IMR-90 (cell line): ENCODE data around the gene CDH15. TPM values are rescaled to one million over a fixed set of nuclear protein-coding genes. Genes with fewer than 3 reads are reported as not detected.

Experiments used
- ATAC-seq: fragments of 200-7000 bp; cut with Tn5 transposase; 2 replicates; pipeline ENCODE4 v1.9.1; 2020; ENCODE audit warnings: low read depth, mild to moderate bottlenecking, moderate library complexity
- BruUV-seq: library from RNA; stranded (reverse); fragments of 400-500 nt; replicated peaks from 2 replicates; lab custom pipeline; 2021; lab: Mats Ljungman, UMichigan
- CTCF ChIA-PET: fragments of 300-600 bp; formaldehyde crosslinking; extraction: SDS; loops from one replicate; lab custom pipeline; 2021; ENCODE audit warnings: antibody characterized with exemption; lab: Yijun Ruan, JAX
- POLR2A ChIA-PET: fragments of 300-600 bp; sonication (Branson Sonifier 250); formaldehyde crosslinking; loops from one replicate; lab custom pipeline; 2022; ENCODE audit warnings: antibody characterized with exemption; ENCODE audit not compliant: unreplicated experiment; lab: Charles Lee
- DNase-seq: peaks from one replicate; pipeline ENCODE4 v3.0.0; 2013
- H2AFZ ChIP-seq: replicated peaks from 2 replicates; pipeline ENCODE3; 2013; ENCODE audit warnings: low read length, mild to moderate bottlenecking; ENCODE audit not compliant: poor library complexity
- H2AK5ac ChIP-seq: 2 replicates; pipeline ENCODE4 v1.6.1; 2013; ENCODE audit warnings: low read depth, low read length, inconsistent platforms
- H2AK9ac ChIP-seq: replicated peaks from 2 replicates; pipeline ENCODE3; 2013; ENCODE audit warnings: mild to moderate bottlenecking, low read depth, low read length, moderate library complexity; ENCODE audit not compliant: poor library complexity
- H2BK120ac ChIP-seq: 2 replicates; pipeline ENCODE4 v1.6.1; 2013; ENCODE audit warnings: low read depth, low read length, inconsistent platforms
- H2BK15ac ChIP-seq: 3 replicates; pipeline ENCODE4 v1.6.1; 2013; ENCODE audit warnings: low read depth, low read length, inconsistent platforms
- H2BK20ac ChIP-seq: 2 replicates; pipeline ENCODE4 v1.6.1; 2013; ENCODE audit warnings: low read depth, mild to moderate bottlenecking, inconsistent platforms, low read length, moderate library complexity
- H2BK5ac ChIP-seq: 2 replicates; pipeline ENCODE4 v1.6.1; 2013; ENCODE audit warnings: mild to moderate bottlenecking, low read depth, low read length, inconsistent platforms; ENCODE audit not compliant: poor library complexity, severe bottlenecking
- H3K14ac ChIP-seq: replicated peaks from 2 replicates; pipeline ENCODE4 v1.6.1; 2013; ENCODE audit warnings: low read depth, low read length, inconsistent platforms
- H3K18ac ChIP-seq: 2 replicates; pipeline ENCODE4 v1.6.1; 2013; ENCODE audit warnings: low read depth, low read length, control low read depth
- H3K23ac ChIP-seq: 2 replicates; pipeline ENCODE4 v1.6.1; 2013; ENCODE audit warnings: low read depth, low read length, inconsistent platforms
- H3K27ac ChIP-seq: 2 replicates; pipeline ENCODE4 v1.5.1; 2013; ENCODE audit warnings: mild to moderate bottlenecking, control low read depth, low read length; ENCODE audit not compliant: insufficient read depth
- H3K27me3 ChIP-seq: 2 replicates; pipeline ENCODE4 v1.6.1; 2013; ENCODE audit warnings: low read length; ENCODE audit not compliant: control insufficient read depth, insufficient read depth
- H3K36me3 ChIP-seq: 2 replicates; pipeline ENCODE4 v1.6.1; 2013; ENCODE audit warnings: low read length, mixed read lengths; ENCODE audit not compliant: control insufficient read depth, insufficient read depth
- H3K4ac ChIP-seq: 2 replicates; pipeline ENCODE4 v1.6.1; 2013; ENCODE audit warnings: low read depth, low read length, inconsistent platforms
- H3K4me1 ChIP-seq: 2 replicates; pipeline ENCODE4 v1.6.1; 2013; ENCODE audit warnings: low read length, mixed read lengths; ENCODE audit not compliant: control insufficient read depth, insufficient read depth
- H3K4me2 ChIP-seq: 2 replicates; pipeline ENCODE4 v1.6.1; 2013; ENCODE audit warnings: low read depth, mild to moderate bottlenecking, control low read depth, low read length, moderate library complexity
- H3K4me3 ChIP-seq: 2 replicates; pipeline ENCODE4 v1.5.1; 2013; ENCODE audit warnings: low read depth, mild to moderate bottlenecking, control low read depth, low read length, moderate library complexity; ENCODE audit not compliant: insufficient read depth
- H3K56ac ChIP-seq: 2 replicates; pipeline ENCODE4 v1.6.1; 2013; ENCODE audit warnings: low read length, inconsistent platforms; ENCODE audit not compliant: insufficient read depth; ENCODE audit errors: extremely low read depth
- H3K79me1 ChIP-seq, 2 experiments: 2 replicates each; pipeline ENCODE4 v1.6.1; 2013; ENCODE audit warnings: low read length in 2 of 2, inconsistent platforms in 1 of 2, low read depth in 1 of 2
- H3K9ac ChIP-seq: 2 replicates; pipeline ENCODE4 v1.6.1; 2013; ENCODE audit warnings: low read depth, low read length, control low read depth
- H3K9me1 ChIP-seq: 2 replicates; pipeline ENCODE4 v1.6.1; 2013; ENCODE audit warnings: low read length, inconsistent platforms; ENCODE audit not compliant: insufficient read depth
- H3K9me3 ChIP-seq: 2 replicates; pipeline ENCODE4 v1.6.1; 2013; ENCODE audit warnings: low read length; ENCODE audit not compliant: control insufficient read depth, insufficient read depth
- H4K20me1 ChIP-seq: 2 replicates; pipeline ENCODE4 v1.6.1; 2013; ENCODE audit warnings: low read length, inconsistent platforms; ENCODE audit not compliant: insufficient read depth
- H4K5ac ChIP-seq: 2 replicates; pipeline ENCODE4 v1.6.1; 2013; ENCODE audit warnings: mild to moderate bottlenecking, low read depth, low read length, control low read depth
- H4K8ac ChIP-seq, 2 experiments: 2 replicates each; pipeline ENCODE4 v1.6.1; 2013; ENCODE audit warnings: low read depth in 2 of 2, low read length in 2 of 2, control low read depth in 1 of 2, inconsistent platforms in 1 of 2
- H4K91ac ChIP-seq: 2 replicates; pipeline ENCODE4 v1.6.1; 2013; ENCODE audit warnings: low read depth, low read length, inconsistent platforms; ENCODE audit not compliant: insufficient read depth
- BHLHE40 ChIP-seq: fragments of 150-350 bp; IDR thresholded peaks from 2 replicates; pipeline ENCODE4 v1.6.1; 2016; ENCODE audit warnings: mild to moderate bottlenecking, low read depth, low read length
- CEBPB ChIP-seq: IDR thresholded peaks from 2 replicates; pipeline ENCODE4 v1.6.1; 2012; ENCODE audit warnings: low read depth, low read length, improper control_type of control experiment
- CHD1 ChIP-seq: IDR thresholded peaks from 2 replicates; pipeline ENCODE4 v1.6.1; 2012; ENCODE audit warnings: low read depth, low read length, improper control_type of control experiment
- FOS ChIP-seq: fragments of 150-350 bp; IDR thresholded peaks from 2 replicates; pipeline ENCODE4 v1.6.1; 2016; ENCODE audit warnings: low read depth, low read length
- MAZ ChIP-seq: IDR thresholded peaks from 2 replicates; pipeline ENCODE4 v1.6.1; 2012; ENCODE audit warnings: low read depth, mild to moderate bottlenecking, low read length, improper control_type of control experiment, moderate library complexity, borderline replicate concordance
- MXI1 ChIP-seq: IDR thresholded peaks from 2 replicates; pipeline ENCODE4 v1.6.1; 2012; ENCODE audit warnings: low read depth, mild to moderate bottlenecking, low read length, moderate library complexity, borderline replicate concordance
- RAD21 ChIP-seq: IDR thresholded peaks from 2 replicates; pipeline ENCODE4 v1.6.1; 2012; ENCODE audit warnings: low read length, improper control_type of control experiment
- RCOR1 ChIP-seq: IDR thresholded peaks from 2 replicates; pipeline ENCODE4 v1.6.1; 2012; ENCODE audit warnings: mild to moderate bottlenecking, low read length, improper control_type of control experiment; ENCODE audit not compliant: insufficient replicate concordance
- SMC3 ChIP-seq: fragments of 150-350 bp; IDR thresholded peaks from 2 replicates; pipeline ENCODE4 v1.6.1; 2016; ENCODE audit warnings: low read depth, mild to moderate bottlenecking, antibody characterized with exemption, low read length, moderate library complexity
- WGBS, 2 experiments: methylation state at CpG; one replicate each; pipeline versions ENCODE4 v1.1.5 to v1.1.7; 2013; ENCODE audit warnings: missing lambda C conversion rate in 2 of 2; ENCODE audit not compliant: insufficient read length in 1 of 2; ENCODE audit errors: extremely low coverage in 2 of 2; 5-methylcytosine and 5-hydroxymethylcytosine counted together
- dilution Hi-C: fragments of 300-500 bp; cut with HindIII; formaldehyde crosslinking; loops from one replicate; pipeline ENCODE4 v1.14.3; 2018; ENCODE audit warnings: low sequenced_read_pairs; ENCODE audit not compliant: unreplicated experiment
- in situ Hi-C: fragments of 300-500 bp; cut with MboI; formaldehyde crosslinking; loops from 3 replicates; pipeline ENCODE4 v1.14.3; 2019; ENCODE audit warnings: low sequenced_read_pairs, inconsistent platforms, mixed read lengths
- intact Hi-C: fragments of 100-400 bp; cut with micrococcal nuclease; formaldehyde crosslinking; loops from 2 replicates; pipeline ENCODE4 v1.10.0; 2022
- polyA plus RNA-seq, 3 experiments: library from polyadenylated mRNA; depleted of rRNA; stranded (reverse); fragments of >200 nt; gene quantifications; 2 replicates each; pipeline ENCODE4 v1.2.3, GENCODE V29; 2012; ENCODE audit warnings: low replicate concordance in 1 of 3
- total RNA-seq: library from RNA; depleted of rRNA; stranded (reverse); fragments of >200 nt; gene quantifications from 2 replicates; pipeline ENCODE4 v1.2.3, GENCODE V29; 2012
- TF ChIP-seq, protein P1 (sequence below): fragments of 150-350 bp; IDR thresholded peaks from 2 replicates; pipeline ENCODE4 v1.6.1; 2016; ENCODE audit warnings: low read depth, mild to moderate bottlenecking, low read length, moderate library complexity, borderline replicate concordance
- TF ChIP-seq, protein P2 (sequence below): conservative IDR thresholded peaks from 2 replicates; pipeline ENCODE4 v1.5.1; 2012; ENCODE audit warnings: mild to moderate bottlenecking, low read depth, low read length, improper control_type of control experiment

Gene CDH15
- total and polyA plus RNA-seq, 2 of the 4 experiments (the other 2 are of a cell fraction), result 0.18 to 0.62 TPM

DNA sequence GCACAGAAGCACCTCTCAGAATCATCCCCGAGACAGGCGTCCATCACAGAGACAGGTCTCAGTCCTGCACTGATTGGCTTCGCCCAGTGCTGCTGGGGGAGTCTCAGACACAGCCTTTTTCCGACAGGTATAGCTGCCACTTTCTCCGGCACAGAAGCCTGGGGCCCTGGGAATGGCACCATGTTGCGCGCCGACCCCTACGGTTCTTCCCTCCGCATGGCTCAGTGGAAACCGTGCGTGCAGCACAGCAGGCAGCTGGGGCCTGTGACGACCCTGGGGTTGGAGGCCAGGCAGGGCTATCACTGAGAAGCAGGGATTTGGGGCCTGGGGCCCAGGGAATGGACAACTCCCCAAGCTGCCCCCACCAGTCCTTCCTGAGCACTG is 29.7 kb upstream of the CDH15 start:
- CTCF ChIA-PET, result no interaction called here
- dilution Hi-C loops, result no loop called here

More for the DNA sequence above, 29.7 kb upstream of the CDH15 start:
- Histone ChIP-seq H3K4me3 (no peak overlapping the region), H3K18ac (no peak overlapping the region), H3K4me2 (no peak overlapping the region), H3K79me1 (0 out of 4 replicates have a peak, but pooled peaks cover 0 to 2% of the 10 kb centered on the region in 2 experiments), H3K23ac (no peak overlapping the region), H2AK5ac (no peak overlapping the region), H3K9ac (no peak overlapping the region), H2AK9ac (peak overlapping the region; percentile 28), H4K20me1 (no peaks in the 10 kb centered on the region), H4K8ac (no peak overlapping the region), H4K5ac (no peak overlapping the region), H3K4ac (no peak overlapping the region), H3K9me1 (no peaks in the 10 kb centered on the region), H3K9me3 (no peaks in the 10 kb centered on the region), H2BK20ac (no peak overlapping the region), H4K91ac (no peak overlapping the region), H3K56ac (no peak overlapping the region), H3K27ac (no peak overlapping the region), H3K14ac (no peak overlapping the region), H2BK5ac (no peak overlapping the region), H3K36me3 (peaks cover 37% of the 10 kb centered on the region), H3K27me3 (no peaks in the 10 kb centered on the region), H2AFZ (no peak overlapping the region), H2BK15ac (no peak overlapping the region), H3K4me1 (no peaks in the 10 kb centered on the region), H2BK120ac (no peak overlapping the region)
- TF ChIP-seq SMC3 (no peak), BHLHE40 (no peak), RCOR1 (no peak), CEBPB (no peak), RAD21 (no peak), MAZ (no peak), CHD1 (no peak), MXI1 (no peak), FOS (no peak)
- TF ChIP-seq, protein P1, sequence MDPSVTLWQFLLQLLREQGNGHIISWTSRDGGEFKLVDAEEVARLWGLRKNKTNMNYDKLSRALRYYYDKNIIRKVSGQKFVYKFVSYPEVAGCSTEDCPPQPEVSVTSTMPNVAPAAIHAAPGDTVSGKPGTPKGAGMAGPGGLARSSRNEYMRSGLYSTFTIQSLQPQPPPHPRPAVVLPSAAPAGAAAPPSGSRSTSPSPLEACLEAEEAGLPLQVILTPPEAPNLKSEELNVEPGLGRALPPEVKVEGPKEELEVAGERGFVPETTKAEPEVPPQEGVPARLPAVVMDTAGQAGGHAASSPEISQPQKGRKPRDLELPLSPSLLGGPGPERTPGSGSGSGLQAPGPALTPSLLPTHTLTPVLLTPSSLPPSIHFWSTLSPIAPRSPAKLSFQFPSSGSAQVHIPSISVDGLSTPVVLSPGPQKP, result no peak
- TF ChIP-seq, protein P2, sequence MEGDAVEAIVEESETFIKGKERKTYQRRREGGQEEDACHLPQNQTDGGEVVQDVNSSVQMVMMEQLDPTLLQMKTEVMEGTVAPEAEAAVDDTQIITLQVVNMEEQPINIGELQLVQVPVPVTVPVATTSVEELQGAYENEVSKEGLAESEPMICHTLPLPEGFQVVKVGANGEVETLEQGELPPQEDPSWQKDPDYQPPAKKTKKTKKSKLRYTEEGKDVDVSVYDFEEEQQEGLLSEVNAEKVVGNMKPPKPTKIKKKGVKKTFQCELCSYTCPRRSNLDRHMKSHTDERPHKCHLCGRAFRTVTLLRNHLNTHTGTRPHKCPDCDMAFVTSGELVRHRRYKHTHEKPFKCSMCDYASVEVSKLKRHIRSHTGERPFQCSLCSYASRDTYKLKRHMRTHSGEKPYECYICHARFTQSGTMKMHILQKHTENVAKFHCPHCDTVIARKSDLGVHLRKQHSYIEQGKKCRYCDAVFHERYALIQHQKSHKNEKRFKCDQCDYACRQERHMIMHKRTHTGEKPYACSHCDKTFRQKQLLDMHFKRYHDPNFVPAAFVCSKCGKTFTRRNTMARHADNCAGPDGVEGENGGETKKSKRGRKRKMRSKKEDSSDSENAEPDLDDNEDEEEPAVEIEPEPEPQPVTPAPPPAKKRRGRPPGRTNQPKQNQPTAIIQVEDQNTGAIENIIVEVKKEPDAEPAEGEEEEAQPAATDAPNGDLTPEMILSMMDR, result no peak
- WGBS, 2 experiments, result 97% methylated on average over 10 of the region's 13 CpGs; no CpG with 5 or more reads in 1 of the 2 experiments
- POLR2A ChIA-PET, result no interaction called here
- BruUV-seq, result no TSS peak
- ATAC-seq (no peak), DNase-seq (no peak)
- intact Hi-C loops, result no loop called here
- in situ Hi-C loops, result no loop called here
